EL (cell line): ENCODE measurements around the gene CPB2.

ENCODE experiments used
- DNase-seq: peaks from one replicate; pipeline ENCODE4 v3.0.0-alpha.2; 2016

The CPB2 gene

DNA sequence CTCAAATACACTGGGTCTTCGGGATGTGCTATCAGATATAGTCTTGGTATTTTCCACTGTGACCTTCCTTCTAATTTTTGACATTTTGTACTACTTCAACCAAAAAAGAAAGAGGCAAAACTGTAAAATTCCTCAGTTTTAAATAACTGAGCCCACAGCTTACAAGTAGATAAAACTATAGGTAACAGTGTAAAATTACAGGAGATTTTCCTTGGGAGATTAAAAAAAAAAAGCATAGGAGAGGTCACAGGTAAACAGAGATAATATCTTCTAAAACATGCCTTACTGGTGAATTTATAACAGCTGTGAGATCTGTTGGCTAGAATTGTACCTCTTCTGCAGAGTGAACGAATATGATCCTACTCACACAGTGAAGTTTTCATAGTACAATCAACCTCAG is 59.4 kb downstream of the CPB2 start:
- no peak for DNase-seq

DNA sequence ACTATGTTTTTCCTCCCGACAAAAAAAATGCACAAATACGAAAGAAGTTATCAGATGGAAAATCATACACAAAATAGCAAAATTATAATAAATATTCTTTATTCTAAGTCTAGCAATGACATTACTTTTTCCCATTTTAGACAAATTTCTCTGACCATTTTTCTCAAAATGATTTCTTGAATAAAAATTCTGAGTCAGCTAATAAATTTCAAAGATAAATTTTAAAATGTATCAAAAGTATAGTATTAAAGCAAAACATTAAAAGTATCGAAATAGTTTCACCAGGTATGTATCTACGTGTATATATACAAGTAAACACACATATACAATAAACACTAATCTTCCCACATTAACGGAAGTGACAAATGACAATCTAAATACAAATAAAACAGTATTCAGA is 61.2 kb downstream of the CPB2 start:
- no peak for DNase-seq

DNA sequence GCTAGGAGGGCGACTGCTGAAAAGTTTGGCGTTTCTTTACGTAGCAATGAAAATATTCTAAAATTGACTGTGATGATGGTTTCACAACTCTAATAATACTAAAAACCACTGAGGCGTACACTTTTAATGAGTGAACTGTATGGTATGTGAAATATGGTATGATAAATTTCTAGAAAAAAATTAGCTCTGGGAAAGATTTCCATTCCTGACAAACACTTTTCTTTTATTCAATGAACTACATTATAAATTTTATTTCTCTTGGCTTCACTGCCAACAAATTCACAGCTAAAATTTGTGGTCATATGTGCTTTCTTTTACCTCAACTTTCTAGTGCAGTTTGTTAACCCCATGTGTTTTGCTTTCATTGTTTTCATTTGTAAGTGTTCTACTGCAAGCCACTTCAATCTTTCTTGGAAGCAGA is 63.4 kb downstream of the CPB2 start:
- DNase-seq, result peak; percentile 69

DNA sequence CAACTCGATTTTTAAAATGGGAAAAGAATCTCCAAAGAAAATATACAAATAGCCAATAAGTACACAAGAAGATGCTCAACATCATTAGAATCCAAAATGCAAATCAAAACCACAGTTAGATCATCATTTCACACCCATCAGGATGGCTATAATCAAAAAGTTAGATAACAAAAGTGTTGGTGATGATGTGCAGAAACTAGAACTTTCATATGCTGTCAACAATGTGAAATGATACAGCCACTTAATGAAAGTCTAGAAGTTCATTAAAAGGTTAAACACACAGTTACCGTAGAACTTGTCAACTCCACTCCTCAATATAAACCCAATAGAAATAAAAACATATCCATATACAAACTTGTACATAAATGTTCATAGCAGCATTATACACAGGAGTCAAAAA is 64.1 kb downstream of the CPB2 start:
- no peak for DNase-seq

DNA sequence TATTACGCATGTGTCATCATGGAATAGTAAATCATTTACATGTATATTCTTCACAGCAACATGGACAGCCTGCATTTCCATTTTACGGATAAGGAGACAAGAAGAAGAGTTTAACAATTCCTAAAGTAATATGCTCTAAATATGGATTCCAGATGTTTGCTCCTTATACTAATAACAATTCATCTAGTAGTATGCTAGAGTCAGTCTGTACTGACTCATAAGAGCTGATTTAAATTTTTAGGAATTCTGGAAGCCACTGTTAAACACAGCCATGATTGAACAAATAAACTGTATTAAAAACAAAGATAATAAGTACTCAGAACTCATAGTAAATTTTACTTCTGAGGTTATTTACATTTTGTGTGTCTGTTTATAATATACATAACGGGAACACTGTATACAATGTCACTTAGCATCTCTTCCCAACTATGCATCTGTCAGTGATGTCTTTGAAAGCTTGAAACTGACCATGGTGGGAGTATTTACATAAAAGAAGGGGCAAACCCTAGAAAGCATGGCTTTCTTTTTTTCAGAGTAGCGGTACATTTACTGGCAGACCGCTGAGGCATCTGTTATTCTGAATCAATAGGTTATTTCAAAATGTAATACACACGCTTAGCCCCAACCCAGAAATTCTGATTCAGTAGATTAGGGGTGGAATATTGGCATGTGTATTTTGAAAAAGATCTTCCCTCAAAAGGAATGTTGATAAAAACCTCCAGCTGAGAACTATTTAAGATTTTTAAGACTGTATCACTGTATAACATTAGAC is 65.2 kb downstream of the CPB2 start:
- DNase-seq, result peak; percentile 38

DNA sequence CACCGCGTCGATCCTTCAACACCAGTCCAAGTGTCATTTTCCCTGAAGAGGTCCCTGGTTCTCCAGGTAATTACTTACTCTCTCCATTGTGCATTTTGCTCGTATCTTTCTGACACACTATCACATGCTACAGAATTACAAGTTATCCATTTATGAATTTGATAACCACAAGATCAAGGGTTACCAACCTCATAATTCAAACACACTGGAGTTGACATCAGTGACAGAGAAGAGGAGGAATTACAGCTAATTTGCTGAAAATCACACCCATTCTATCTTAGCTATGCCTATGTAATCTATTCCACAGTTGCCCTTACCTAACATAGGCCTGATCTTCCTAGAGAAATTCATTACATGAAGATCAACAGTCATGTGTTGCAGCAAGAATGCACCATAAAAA is 66.5 kb downstream of the CPB2 start:
- DNase-seq, result no peak

DNA sequence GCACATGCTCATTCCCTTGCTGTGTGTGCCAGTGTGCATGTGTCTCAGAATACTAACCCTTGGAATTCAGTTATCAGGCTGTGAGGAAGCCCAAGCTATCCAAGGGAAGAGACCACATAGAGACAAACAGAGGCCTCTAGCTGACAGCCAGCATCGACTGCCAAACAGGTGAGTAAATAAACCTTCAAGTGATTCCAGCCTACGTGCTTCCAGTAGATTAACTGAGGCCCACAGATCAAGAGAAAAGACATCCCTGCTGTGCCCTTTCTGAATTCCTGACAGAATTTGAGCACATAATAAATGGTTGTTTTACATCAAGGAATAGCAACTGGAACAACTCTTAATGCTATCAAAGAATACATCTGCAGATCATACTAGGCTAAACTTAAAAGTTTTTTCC is 69.8 kb downstream of the CPB2 start:
- no peak for DNase-seq

DNA sequence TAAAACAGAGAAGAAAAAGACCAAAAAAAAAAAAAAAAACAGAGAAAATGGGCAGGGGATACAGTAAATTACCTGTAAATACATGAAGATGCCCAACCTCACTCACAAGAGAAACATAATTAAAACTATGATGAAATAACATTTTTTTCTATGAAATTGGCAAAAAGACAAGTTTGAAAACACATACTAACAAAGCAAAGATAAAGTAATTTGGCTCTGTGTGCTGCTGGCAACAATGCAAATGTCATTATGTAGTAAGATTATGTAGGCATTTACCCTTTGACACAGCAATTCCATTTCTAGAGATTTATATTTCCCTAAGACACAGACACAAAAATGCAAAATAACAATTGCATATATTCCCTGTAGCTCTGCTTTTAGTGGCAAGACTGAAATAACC is 72.5 kb downstream of the CPB2 start:
- no peak for DNase-seq

DNA sequence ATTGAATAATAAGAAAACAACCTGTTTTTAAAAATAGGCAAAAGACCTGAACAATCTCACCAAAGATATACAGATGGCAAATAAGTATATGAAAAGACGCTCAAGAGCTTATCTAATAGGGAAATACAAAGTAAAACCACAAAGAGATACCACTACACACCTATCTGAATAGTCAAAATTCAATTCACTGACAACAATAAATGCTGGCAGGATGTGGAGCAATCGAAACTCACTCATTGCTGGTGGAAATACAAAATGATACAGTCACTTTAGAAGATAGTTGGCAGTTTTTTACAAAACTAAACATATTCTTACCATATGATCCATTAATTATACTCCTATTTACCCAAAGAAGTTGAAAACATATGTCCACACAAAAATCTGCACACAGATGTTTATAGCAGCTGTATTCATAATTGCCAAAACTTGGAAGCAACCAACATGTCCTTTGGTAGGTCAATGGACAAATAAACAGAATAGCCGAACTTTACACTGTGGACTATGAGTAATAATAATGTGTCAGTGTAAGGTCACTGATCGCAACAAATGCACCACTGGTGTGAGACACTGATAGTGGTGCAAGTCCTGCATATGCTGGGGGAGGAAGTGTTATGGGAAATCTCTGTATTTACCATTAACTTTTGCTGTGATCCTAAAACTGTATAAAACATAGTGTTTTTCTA is 73.1 kb downstream of the CPB2 start:
- no peak for DNase-seq

DNA sequence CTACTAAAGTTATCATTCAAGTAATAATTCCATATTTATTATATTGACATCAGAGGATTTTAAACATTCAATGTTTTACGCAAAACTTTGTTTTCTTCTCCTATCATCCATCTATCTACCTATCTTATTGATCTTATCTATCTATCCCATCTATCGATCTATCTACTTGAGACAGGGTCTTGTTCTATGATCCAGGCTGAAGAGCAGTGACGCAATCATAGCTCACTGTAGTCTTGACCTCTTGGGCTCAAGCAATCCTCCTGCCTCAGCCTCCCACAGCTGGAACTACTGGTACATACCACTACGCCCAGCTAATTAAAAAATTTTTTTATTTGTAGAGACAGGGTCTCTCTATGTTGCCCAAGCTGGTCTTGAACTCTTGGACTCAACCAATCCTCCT is 79.7 kb downstream of the CPB2 start:
- no peak for DNase-seq

DNA sequence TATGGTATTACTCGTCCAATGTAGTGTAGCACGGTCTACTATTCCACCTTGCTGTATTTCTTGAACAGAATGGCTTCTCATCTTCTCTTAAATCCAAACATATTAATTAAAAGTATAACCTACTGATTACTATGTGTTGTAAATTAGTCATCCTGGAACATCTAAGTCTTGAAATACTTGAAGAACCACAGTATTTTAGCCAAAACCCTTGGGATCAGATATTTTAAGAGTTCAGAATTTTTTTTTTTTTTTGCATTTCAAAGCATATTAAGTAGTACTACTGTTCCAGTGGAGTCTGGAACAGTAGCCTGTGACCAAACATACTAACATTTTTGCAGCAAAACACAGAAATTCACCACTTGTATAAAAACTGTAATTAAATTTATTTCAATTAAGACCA is 82.4 kb downstream of the CPB2 start:
- DNase-seq, result no peak

DNA sequence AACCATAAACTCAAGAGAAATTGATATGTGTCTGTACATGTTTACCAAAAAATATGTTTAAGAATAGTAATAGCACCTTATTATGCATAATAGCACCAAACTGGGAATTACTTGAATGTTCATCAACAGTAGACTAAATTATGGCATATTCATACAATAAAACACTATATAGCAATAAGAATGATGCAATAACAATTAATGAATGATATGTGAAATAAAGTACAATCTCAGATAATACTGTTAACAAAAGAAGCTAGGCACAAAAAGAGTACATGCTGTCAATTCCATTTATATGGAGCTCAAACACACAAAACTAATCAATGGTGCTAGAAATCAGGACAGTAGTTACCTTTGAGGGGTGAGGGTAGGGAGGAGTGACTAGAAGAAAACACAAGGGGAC is 88.6 kb downstream of the CPB2 start:
- no peak for DNase-seq

DNA sequence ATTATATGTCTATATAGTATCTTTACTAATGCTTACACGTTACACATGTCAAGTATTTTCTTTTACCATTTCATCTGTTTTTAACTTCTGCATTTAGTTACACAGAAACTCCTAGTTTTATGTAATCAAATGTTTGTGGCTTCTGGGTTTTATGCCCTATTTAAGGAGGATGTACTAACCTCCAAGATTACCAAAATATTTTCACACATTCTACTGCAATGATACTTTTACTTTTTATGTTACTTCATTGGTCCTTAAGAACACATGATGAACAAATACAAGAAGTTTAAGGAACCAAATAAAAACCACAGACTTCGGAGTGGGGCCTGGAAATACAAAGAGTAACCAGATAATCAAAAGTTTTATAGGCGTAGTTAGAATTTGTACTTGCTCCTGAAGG is 89.5 kb downstream of the CPB2 start:
- DNase-seq, result no peak

DNA sequence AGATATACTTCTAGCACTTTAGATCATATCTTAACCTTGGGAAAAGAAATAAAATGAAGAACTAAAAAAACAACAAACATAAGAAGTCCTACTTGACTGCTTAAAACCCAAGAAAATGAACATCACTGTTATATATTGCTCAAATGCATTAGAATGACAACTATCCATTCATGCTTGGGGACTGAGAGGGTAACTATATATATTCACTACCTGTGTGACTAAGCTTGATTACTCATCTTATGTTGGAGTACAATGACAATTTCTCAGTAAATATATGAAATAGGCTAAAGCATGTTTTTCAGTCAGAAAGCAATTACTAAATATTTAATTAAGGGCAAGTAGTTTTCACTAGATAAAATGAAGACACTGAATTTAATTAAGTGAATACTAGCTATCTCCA is 92.4 kb downstream of the CPB2 start:
- DNase-seq, result no peak

DNA sequence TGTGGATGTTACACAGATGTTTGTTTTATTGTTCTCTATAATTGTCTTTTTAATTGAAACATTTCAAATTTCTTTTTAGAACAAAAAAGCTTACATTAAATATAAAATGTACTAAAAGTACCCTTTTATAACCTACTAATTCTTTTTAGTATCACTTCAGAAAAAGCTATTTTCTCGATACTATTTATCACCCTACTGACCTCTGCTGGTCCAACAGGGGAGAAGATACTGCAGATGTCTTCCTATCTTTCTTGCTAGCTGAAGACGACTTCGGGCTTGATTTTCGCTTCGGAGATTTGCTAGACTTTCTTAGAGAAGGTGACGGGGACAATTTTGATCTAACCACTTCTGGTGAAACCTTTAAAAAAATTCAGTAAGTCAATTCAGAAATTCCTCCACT is 94.7 kb downstream of the CPB2 start:
- no peak for DNase-seq

DNA sequence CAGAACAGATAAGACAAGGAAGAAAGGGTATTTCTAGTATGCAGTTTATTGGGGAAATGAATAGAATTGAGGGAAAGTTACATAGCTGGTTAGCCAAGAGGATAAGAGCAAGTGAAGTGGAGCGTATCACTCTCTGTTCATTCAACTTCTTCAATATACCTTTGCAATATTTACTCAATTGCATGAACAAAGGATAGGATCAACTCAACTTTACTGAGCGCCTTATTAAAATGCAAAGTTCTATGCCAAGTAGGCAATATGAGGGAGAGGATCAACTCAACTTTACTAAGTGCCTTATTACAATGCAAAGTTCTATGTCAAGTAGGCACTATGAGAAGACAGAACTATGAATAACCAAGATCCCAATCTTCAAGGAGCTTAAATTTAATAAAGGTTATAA is 96.2 kb downstream of the CPB2 start:
- no peak for DNase-seq

DNA sequence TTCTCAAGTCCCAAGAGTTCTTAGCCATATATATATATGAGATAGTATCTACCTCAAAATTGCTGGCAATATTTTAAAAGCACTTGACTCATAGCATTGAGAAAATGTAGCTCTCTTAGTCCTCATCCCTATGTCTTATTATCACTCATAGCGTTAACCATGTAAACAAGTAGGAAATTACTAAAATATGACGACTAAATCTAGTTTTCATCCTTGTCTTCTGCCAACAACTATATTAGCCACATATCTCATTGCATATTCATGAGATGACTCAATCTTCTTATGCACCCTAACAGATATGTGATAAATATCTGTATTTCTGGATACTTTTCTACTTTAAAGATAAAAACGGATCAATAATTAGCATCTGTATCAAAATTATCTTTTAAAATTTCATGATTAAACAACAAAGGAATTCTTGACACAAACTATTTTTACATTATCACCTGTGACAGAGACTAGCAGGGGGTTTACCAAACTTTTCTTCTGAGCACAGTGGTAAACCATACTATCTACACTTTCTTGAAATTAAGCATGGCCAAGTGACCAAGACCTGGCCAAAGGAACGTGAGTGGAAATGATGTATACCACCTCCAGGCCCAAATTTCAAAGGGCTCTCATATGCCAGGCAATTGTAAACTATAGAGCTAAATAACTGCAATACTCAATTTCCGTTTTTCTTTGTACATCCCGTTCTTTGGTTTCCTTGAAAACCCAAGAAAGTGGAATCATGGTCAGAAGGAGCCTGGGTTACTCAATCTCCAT is 98.0 kb downstream of the CPB2 start:
- DNase-seq, result peak; percentile 25

DNA sequence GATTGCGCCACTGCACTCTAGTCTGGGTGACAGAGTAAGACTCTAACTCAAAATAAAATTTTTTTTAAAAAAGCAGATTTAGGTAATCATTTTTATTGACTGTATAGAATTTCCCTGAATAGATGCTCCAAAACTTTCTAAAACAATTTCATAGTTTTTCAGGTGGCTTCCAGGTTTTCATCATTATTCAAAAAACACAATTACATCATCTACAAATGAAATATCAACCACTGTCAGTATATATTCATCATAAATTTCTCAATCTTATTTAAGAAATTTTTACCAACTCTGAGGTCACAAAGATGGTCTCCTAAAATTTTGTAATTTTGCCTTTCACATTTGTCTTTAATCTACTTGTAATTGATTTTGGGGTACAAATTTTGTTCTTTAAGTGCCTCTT is 100.3 kb downstream of the CPB2 start:
- DNase-seq, result no peak
